Left lobe of liver (tissue), 2 donors: ENCODE measurements around the gene ENDOD1. TPM values are rescaled to one million over a fixed set of nuclear protein-coding genes. Genes with fewer than 3 reads are reported as not detected.
"Not testable (repeated sequence)": the region's sequence is repeated elsewhere in the genome, so short reads cannot be mapped to it uniquely, and the experiment has no call there.

ENCODE experiments used
- ATAC-seq: fragments of 200-7000 bp; cut with Tn5 transposase; one replicate; pipeline ENCODE4 v1.9.1; 2020; ENCODE audit warnings: mild to moderate bottlenecking, moderate library complexity
- DNase-seq: peaks from one replicate; pipeline ENCODE4 v3.0.0-alpha.2; 2020; ENCODE audit warnings: low spot score
- total RNA-seq: library from RNA; stranded (reverse); gene quantifications from one replicate; pipeline ENCODE4 v1.2.1, GENCODE V29; 2021
- donor health status: DM: no; HTN: no; CAD: no; lungs with moderate emphysema.
- donor health status: DM: no; HTN: yes; CAD: no.

The ENDOD1 gene
- total RNA-seq, 1 donor from 2014 or later, result 4.3 TPM

DNA sequence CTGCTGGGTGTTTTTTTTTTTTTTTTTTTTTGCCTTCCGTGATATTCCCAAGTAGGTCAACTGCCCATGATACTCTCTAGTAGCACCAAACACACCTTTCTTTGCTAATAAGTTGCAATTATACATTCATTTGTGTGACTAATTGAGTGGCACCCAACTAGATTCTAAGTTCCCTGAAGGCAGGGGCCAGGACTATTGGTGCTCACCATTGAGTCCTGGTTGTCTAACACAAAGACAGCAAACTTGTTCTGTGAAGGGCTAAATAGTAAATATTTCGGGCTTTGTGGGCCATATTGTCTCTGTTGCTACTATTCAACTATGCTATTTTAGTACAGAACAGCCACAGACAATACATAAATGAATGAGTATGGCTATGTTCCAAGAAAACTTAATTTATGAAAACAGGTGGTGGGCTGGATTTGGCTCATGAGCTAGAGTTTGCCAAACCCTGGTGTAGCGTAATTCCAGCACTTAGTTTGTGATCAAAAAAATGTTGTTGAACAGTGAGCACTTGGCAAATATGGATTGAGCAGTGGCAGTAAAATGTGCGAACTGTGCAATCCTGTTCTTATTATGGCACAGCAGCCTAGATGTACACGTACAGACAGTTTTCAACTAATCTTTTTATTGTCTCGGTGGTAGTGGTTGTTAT is 11.3 kb downstream of the ENDOD1 start:
- DNase-seq (no peak), ATAC-seq (no peak)

DNA sequence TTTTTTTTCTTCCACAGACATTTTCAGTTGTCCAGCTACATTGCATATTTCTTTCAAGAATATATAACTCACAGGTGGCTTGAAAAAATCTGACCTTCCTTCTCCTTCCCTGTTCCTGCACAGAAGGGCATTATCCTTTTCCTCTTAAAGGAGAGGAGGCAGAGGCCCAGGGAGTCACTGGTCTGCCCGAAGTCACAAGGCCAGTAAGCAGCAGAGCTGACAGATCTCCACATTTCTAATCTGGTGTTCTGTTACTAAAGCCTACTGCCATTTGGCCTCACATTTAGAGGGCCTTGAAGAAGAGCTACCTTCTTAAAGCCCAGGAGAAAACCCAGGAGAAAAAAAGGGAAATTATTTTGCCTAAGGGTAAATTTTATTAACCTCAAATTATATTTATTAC is 12.3 kb downstream of the ENDOD1 start:
- ATAC-seq (no peak), DNase-seq (no peak)

DNA sequence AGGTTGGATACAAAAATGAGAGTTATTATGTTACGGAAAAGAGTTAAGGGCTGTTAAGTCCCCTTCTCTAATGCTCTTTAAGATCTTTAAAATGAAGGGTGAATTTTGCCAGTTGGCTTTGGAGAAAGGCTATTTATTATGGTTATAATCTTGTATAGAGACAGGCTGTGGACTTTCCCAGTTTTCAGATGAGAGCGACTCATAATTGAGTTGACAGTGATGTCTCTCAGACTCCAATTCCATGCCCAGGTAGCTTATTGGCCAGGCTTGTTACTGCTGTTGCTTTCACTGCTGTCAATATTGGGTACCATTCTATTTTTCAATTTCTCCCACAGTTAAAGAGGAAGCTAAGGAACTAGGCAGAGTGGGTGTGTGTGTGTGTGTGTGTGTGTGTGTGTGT is 13.1 kb downstream of the ENDOD1 start:
- no peak for DNase-seq
- no peak for ATAC-seq

DNA sequence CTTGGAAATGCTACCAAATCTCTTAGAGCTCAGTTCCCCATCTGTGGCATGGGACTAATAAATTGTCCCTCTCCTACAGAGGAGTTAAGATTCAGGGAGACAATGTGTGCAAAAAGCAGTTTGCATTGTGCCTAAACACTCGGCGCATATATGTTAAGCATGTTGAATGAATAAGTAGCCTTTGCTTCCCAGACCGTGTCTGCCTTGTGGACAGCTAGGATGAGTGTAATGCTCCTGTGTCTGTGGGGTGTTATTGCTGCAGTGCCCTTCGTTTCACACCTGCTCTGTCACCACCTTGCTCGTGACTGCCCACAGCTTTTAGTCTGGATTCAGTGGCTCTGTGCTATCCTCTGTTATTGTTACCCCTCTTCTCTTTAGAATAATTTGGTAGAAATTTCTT is 14.1 kb downstream of the ENDOD1 start:
- no peak for DNase-seq
- no peak for ATAC-seq

DNA sequence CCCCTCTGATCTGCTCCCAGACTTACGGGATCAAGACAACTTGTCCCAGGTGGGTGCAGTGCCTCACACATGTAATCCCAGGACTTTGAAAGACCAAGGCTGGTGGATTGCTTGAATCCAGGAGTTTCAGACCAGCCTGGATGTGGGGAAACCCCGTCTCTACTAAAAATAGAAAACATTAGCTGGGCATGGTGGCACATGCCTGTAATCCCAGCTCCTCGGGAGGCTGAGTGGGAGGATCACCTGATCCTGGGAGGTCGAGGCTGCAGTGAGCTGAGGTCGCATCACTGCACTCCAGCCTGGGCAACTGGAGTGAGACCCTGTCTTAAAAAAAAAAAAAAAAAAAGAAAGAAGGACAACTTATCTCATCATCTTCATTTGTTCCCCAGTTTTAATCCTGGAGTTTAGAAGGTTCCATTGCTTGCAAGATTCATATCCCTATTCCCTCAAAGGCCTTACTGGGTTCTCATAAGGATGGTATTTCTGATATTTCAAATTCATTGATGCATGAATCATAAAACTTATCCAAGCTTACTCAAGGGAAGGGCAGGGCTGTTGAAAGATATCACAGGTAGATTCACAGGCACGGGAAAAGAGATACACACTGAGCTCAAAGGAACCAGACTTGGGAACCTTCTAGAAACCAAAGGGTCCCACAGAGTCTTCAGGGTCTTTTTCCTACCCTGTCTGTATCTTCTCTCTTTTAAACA is 14.6 kb downstream of the ENDOD1 start:
- DNase-seq (no peak), ATAC-seq (no peak)

DNA sequence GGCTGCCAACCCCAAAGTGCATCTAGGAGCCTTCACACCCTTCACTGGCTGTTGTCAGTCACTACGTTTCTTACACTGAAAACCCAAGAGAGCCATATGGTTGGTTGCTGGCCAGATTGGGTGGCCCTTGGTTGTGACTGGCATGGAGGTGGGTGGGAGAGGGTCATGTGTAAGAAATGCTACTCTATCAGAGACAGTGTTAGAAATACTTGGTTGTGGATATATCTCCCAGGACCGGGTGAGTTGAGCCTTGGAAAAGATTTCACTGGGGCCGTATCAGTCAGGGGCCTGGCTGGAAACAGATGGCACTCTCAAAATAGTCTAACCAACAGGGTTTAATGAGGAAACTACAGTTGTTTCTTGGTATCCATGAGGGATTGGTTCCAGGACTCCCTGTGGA is 15.2 kb downstream of the ENDOD1 start:
- DNase-seq (no peak), ATAC-seq (no peak)

DNA sequence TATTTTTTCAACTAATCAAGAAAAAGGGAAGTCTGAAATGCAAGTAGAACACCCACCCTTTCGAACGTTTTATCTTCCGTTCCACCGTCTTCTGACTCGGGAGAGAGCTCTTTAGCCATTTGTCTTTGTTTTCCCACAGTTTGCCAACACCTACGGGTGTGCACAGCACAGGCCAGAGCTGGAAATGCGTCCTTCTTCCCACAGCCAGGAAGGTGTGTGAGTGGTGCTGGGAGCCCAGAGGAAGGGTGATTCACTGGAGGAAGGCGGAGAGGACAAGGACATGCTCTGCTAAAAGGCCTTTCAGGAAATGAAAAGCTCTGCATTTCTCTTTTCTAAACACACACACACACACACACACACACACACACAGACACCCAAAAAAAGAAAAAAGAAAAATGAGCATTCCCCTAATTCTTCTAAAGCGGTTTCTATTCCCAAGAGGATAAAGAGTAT is 18.5 kb downstream of the ENDOD1 start:
- DNase-seq, result no peak

DNA sequence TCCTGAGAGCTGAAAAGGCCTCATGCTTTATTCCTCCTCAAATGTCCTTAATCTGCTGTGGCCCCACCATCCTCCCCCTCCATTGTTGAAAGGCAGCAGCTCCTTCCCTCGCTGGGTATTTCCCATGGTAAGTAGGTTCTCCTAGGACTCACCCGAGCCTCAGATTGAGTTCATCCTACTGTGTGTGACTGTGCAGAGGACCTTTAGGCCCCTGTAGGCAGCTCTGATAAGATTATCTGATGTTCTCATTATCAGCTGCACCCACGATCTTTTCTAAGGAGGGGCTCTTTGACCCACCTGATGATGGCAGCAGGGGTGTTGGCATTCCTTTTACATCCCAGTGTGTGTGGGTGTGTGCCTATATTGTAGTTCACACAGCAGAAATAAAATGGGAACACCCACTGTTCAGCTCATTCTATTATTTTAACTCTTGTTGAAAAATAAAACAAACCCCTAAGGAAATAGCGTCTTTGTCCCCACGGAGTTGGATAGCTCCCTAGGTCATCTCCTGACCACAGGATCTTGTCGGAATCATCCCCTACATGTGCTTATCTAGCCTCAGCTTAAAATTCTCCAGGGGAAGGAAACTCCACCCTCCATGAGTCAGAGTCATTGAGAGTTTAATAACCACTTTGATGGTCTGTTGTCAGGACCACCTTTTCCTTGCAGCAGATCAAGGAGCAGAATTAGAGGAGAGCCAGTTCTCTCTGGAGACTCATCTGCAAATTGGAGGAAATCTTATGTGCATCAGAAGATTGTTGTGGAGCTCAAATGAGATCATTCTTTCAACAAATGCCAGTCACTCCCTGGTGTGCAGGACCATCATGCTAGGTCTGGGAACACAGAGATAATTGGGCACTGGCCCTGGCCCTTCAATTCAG is 19.3 kb downstream of the ENDOD1 start:
- DNase-seq (no peak), ATAC-seq (peak; percentile 31)

More for the DNA sequence above, 18.5 kb downstream of the ENDOD1 start:
- peak; percentile 59 for ATAC-seq

DNA sequence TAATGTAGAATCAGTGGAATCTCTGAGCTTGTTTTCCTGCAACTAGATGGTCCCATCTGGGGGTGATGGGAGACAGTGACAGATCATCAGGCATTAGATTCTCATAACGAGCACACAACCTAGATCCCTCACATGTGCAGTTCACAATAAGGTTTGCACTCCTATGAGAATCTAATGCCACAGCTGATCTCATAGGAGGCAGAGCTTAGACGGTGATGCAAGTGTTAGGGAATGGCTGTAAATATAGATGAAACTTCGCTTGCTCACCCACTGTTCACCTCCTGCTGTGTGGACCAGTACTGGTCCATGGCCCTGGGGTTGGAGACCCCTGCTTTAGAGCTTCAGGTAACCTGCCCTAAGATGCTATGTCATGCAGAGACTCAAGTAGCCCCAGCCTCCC is 21.8 kb downstream of the ENDOD1 start:
- not testable (repeated sequence) for ATAC-seq, DNase-seq

DNA sequence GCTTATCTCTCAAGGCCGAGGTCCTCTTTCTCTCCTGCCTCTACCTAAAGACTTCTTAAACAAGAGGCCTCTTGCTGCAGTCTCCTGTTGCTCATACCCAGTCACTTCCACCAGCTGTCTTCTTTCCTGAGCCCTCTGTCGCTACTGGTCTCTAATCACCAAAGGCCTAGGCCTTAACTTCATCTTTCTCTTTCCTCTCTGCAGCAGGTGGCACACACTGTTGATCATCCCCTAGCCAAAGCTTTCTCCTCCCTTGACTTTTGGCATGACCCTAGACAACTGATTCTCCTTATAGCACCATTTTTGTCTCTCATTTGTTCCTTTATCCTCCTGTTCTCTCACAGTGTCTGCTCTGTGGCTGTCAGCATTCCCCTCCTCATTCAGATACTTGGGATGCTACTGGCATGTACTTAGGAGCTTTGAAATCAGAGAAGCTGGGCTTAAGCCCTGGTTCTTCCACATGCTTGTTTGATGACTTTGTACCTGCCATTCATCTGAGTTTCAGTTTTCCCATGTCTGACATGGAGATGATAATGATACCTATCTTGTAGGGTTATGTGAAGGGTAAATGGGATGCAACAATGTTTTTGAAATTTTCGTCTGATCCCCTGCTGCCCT is 22.4 kb downstream of the ENDOD1 start:
- DNase-seq, result no peak
- ATAC-seq, result no peak

DNA sequence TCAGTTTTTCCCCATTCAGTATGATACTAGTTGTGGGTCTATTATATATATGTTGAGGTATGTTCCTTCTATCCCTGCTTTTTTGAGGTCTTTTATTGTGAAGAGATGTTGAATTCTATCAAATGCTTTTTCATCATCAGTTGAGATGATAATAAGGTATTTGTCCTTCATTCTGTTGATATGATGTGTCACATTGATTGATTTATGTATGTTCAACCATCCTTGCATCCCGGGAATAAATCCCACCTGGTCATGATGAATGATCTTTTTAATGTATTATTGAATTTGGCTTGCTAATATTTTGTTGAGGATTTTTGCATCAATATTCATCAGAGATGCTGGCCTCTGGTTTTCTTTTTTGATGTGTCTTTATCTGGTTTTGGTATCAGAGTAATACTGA is 26.0 kb downstream of the ENDOD1 start:
- ATAC-seq, result no peak

DNA sequence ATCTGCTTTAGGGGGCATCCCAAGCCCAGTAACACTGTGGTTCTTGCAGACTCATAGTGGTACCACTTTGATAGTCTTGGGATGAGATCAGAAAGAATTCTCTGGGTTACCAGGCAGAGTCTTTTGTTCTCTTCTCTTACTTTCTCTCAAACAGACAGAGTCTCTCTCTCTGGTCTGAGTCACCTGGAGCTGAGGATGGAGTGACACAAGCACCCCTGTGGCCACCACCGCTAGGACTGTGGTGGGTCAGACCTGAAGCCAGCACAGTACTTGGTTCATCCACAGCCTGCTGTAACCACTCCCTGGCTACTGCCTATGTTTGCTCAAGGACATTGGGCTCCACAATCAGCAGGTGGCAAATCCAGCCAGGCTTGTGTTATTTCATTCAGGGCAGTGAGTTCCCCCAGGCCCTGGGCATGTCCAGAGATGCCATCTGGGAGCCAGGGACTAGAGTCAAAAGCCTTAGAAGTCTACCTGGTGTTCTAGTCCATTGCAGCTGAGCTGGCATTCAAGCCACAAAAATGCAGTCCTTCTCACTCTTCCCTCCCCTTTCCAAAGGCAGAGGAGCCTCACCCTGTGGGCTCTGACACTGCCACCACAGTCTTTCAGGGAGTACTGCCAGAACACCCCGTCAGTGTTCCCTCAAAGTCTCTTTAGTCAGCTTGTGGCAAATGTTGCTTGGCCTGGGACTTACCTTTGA is 29.9 kb downstream of the ENDOD1 start:
- DNase-seq (no peak), ATAC-seq (no peak)

More for the DNA sequence above, 26.0 kb downstream of the ENDOD1 start:
- DNase-seq, result no peak

DNA sequence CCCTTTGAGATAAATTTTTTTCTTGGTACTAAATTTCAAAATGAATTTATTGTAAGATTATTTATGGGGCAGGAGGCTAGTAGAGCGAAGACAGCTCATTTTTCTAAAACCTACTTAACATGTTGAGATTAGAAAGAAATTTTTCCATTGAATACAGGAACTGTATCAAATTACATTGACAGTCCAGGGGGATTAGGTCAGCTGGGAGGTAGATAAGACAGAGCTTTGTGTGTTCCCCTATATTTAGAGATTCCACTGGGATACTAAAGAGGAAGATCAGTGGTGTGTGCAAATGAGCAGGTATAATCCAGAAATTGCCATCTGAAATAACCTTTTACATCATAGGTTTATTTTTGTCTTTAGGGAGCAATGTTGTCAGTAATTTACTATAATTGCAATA is 32.1 kb downstream of the ENDOD1 start:
- DNase-seq (no peak), ATAC-seq (no peak)

DNA sequence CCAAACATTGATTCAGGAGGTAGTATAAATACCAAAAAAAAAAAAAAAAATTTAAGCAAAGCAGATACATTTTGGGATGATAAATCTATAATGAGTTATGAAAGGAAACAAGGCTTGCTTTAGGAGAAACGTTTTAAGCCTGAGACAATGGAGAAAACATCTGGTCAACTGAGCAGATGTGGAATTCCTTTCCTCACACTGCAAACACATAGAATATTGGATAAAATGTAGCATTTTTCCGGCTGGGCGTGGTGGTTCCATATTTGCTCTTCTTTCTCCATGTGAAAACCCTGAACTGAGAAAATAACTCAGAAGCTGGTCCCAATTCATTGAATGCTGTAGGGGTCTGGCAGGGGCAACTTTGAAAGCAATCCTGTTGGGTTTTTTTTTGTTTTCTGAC is 33.9 kb downstream of the ENDOD1 start:
- DNase-seq (no peak), ATAC-seq (no peak)

DNA sequence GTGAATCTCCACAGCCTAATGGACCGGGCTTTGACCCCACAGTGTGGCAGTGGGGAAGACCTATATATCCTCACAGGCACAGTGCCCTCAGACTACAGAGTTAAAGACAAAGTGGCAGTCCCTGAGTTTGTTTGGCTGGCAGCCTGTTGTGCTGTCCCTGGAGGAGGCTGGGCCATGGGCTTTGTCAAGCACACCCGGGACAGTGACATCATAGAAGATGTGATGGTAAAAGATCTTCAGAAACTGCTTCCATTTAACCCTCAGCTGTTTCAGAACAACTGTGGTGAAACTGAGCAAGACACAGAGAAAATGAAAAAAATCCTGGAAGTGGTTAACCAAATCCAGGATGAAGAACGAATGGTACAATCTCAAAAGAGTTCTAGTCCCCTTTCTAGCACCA is 39.0 kb downstream of the ENDOD1 start:
- no peak for DNase-seq
- ATAC-seq, result no peak

DNA sequence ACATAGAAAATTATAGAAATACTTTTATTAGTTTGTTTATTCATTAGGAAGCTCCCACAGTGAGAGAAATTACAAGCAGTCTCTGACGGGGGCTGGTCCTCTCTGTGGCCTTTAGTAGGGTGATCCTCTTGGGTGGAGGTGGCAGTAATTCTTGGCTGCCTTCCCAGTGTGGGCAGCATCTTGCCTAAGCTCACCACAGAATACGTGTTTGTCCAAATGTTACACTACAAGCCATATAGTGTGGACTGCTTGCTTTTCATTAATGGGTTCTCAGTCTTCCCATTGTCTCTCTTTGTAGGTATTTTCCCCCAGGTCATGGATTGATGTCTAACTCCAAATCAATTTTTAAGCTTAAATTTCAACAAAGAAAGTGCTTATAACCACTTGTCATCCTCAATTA is 43.3 kb downstream of the ENDOD1 start:
- no peak for ATAC-seq
- DNase-seq, result no peak

DNA sequence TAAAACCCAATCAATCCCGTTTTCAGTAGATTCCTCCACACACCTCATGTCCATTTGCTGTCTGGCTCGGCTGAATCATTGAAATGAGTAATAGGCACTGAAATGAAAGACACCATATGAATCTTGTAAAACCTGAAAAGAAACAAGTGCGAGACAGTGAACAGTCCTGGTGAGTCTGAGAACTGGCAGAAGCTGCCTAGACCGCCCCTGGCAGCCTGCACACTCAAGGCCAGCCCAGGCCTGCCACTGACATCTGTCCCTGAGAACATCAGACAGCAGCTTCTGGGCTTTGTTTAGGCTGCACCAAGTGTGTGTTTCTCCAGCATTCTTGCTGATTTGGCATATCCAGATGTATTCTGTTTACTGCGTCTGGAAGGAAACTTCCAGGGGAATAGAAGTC is 44.8 kb downstream of the ENDOD1 start:
- peak; percentile 23 for ATAC-seq
- DNase-seq, result no peak

DNA sequence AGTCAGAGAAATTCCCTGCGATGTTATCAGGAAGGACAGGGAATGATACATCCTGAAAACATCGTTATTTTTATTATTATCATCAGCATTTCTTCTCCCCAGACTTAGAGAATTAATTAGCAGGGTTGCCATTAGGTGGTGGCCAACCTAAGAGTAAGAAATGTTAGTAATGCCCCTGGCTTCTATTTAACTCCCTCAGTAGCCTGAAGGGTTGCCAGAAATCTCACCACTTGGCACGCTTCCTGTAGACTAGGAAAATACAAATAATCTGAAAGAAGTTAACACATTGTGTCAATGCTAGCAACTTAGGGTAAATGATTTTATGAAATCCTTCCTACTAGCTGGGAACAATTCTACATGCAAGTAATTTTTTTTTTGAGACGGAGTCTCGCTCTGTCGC is 45.5 kb downstream of the ENDOD1 start:
- ATAC-seq, result no peak
- DNase-seq, result no peak

DNA sequence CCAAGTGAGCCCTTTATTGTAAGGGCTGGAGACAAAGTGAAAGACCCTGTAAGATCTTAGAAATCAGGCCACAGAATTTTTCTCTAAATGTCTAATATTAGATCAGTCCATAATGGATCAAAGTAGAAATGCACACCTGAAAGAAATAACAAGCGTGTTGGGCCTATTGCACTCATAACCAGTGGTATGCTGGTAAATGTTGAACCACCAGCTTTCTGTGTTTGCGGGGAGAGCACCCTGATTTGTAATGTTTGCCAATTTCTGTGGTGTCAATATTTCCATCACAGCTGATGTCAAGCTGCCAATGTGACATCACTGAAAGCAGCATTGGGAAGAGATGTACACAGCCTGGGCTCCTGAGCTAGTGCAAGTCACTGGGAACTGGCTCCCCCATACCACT is 46.2 kb downstream of the ENDOD1 start:
- DNase-seq, result no peak
- no peak for ATAC-seq

DNA sequence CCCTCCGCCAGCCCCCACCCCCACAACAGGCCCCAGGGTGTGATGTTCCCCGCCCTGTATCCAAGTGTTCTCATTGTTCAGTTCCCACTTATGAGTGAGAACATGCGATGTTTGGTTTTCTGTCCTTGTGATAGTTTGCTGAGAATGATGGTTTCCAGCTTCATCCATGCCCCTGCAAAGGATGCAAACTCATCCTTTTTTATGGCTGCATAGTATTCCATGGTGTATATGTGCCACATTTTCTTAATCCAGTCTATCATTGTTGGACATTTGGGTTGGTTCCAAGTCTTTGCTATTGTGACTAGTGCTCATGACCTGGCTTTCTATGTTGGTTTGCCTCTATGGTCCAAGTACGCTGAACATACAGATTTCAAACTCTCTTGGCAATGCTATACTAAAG is 47.1 kb downstream of the ENDOD1 start:
- not testable (repeated sequence) for DNase-seq, ATAC-seq

DNA sequence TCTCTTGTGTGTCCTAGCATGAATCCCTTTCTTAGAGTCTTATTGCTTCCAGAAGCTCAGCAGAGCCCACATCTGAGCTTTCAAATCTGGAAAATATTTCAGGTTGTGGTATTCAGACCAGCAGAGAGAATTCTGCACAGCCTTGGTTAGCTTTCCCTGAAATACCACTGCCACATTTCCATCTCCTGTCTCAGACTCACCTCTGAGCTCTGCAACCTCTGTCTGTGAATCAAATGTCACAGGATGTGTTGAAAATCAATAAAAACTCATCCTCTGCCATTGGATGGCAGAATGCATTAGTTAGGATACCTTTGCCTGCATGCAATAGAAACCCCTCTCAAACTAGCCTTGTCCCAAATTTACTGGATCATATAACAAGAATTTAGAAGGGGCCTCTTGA is 47.7 kb downstream of the ENDOD1 start:
- no peak for DNase-seq
- ATAC-seq, result no peak
